Activated CD8-positive, alpha-beta memory T cell treated with anti-CD3 and anti-CD28 coated beads, Interleukin-2, amount 50 U/mL, for 1 hour (primary cell): ENCODE measurements around the gene KLF7.
"Not testable (repeated sequence)": the region's sequence is repeated elsewhere in the genome, so short reads cannot be mapped to it uniquely, and the experiment has no call there.

Experiments
- DNase-seq: peaks from one replicate; pipeline ENCODE4 v3.0.0-alpha.2; 2020; ENCODE audit errors: extremely low read depth

Gene KLF7

GRCh38 chr2:207066166-207066565 is 99.6 kb downstream of the KLF7 start:
- DNase-seq: no peak

- DNase-seq: no peak
These were observed 101.5 kb downstream of the KLF7 start for GRCh38 chr2:207064128-207064690.

- DNase-seq: no peak
These were observed 104.6 kb downstream of the KLF7 start for GRCh38 chr2:207061181-207061580.

GRCh38 chr2:207055257-207055656 is 110.5 kb downstream of the KLF7 start:
- DNase-seq: no peak

- no peak for DNase-seq
These were observed 111.2 kb downstream of the KLF7 start for GRCh38 chr2:207054521-207054920.

GRCh38 chr2:207051385-207051965 is 114.3 kb downstream of the KLF7 start:
- DNase-seq: no peak

- no peak for DNase-seq
These were observed 116.6 kb downstream of the KLF7 start for GRCh38 chr2:207049122-207049521.

- no peak for DNase-seq
These were observed 117.3 kb downstream of the KLF7 start for GRCh38 chr2:207048416-207048815.

GRCh38 chr2:207046724-207047123 is 119.0 kb downstream of the KLF7 start:
- no peak for DNase-seq

GRCh38 chr2:207045531-207045930 is 120.2 kb downstream of the KLF7 start:
- no peak for DNase-seq

GRCh38 chr2:207044379-207045362 is 121.1 kb downstream of the KLF7 start:
- no peak for DNase-seq

GRCh38 chr2:207042841-207043240 is 122.9 kb downstream of the KLF7 start:
- no peak for DNase-seq

GRCh38 chr2:207041786-207042554 is 123.8 kb downstream of the KLF7 start:
- DNase-seq: no peak

GRCh38 chr2:207041279-207041678 is 124.5 kb downstream of the KLF7 start:
- DNase-seq: no peak

GRCh38 chr2:207040696-207041095 is 125.1 kb downstream of the KLF7 start:
- no peak for DNase-seq

GRCh38 chr2:207039225-207039624 is 126.5 kb downstream of the KLF7 start:
- no peak for DNase-seq

- DNase-seq: no peak
These were observed 127.4 kb downstream of the KLF7 start for GRCh38 chr2:207038299-207038698.

GRCh38 chr2:207037896-207038295 is 127.9 kb downstream of the KLF7 start:
- DNase-seq: no peak

- DNase-seq: not testable (repeated sequence)
These were observed 128.7 kb downstream of the KLF7 start for GRCh38 chr2:207037023-207037422.

- DNase-seq: no peak
These were observed 129.9 kb downstream of the KLF7 start for GRCh38 chr2:207035875-207036274.

GRCh38 chr2:207032490-207032889 is 133.3 kb downstream of the KLF7 start:
- no peak for DNase-seq
